Dedifferentiated amniotic fluid mesenchymal stem cell (primary cell): ENCODE measurements around the gene MOB1B.
"Not testable (repeated sequence)": the region's sequence is repeated elsewhere in the genome, so short reads cannot be mapped to it uniquely, and the experiment has no call there.

ENCODE experiments used
- DNase-seq: peaks from one replicate; pipeline ENCODE4 v3.0.0-alpha.2; 2016; ENCODE audit errors: extremely low spot score

Gene MOB1B

GRCh38 chr4:71008196-71008595 is 106.0 kb downstream of the MOB1B start:
- no peak for DNase-seq

GRCh38 chr4:71009086-71009485 is 106.9 kb downstream of the MOB1B start:
- DNase-seq = no peak

- peak; percentile 50 for DNase-seq
Measured at GRCh38 chr4:71009890-71010588, 107.9 kb downstream of the MOB1B start.

GRCh38 chr4:71011451-71011850 is 109.3 kb downstream of the MOB1B start:
- no peak for DNase-seq

GRCh38 chr4:71017391-71017790 is 115.2 kb downstream of the MOB1B start:
- DNase-seq = not testable (repeated sequence)

- no peak for DNase-seq
Measured at GRCh38 chr4:71020611-71021010, 118.4 kb downstream of the MOB1B start.

- DNase-seq = no peak
Measured at GRCh38 chr4:71025654-71026053, 123.5 kb downstream of the MOB1B start.

- DNase-seq = peak; percentile 79
Measured at GRCh38 chr4:71026086-71026485, 123.9 kb downstream of the MOB1B start.

GRCh38 chr4:71027611-71028010 is 125.4 kb downstream of the MOB1B start:
- DNase-seq = no peak

GRCh38 chr4:71029504-71029903 is 127.3 kb downstream of the MOB1B start:
- DNase-seq = no peak

GRCh38 chr4:71032106-71032505 is 129.9 kb downstream of the MOB1B start:
- not testable (repeated sequence) for DNase-seq
